GM12878 (cell line): ENCODE data around the gene FOXA2. TPM values are rescaled to one million over a fixed set of nuclear protein-coding genes. Genes with fewer than 3 reads are reported as not detected.

ENCODE experiments used
- ATAC-seq: fragments of 200-7000 bp; cut with Tn5 transposase; 3 replicates; pipeline ENCODE4 v1.9.1; 2020; ENCODE audit warnings: mild to moderate bottlenecking, moderate library complexity
- BruUV-seq: library from RNA; stranded (reverse); fragments of 400-500 nt; replicated peaks from 2 replicates; lab custom pipeline; 2021; lab: Mats Ljungman, UMichigan
- CTCF ChIA-PET: fragments of 300-600 bp; sonication (Branson Sonifier 250); formaldehyde crosslinking; extraction: SDS; loops from one replicate; lab custom pipeline; 2021; ENCODE audit warnings: inconsistent platforms; lab: Yijun Ruan, JAX
- POLR2A ChIA-PET: fragments of 350-600 bp; formaldehyde crosslinking; extraction: SDS; loops from one replicate; lab custom pipeline; 2021; ENCODE audit warnings: inconsistent platforms; lab: Charles Lee
- RAD21 ChIA-PET: fragments of 300-600 bp; sonication (Branson Sonifier 250); formaldehyde crosslinking; loops from one replicate; lab custom pipeline; 2023; ENCODE audit warnings: antibody characterized with exemption; ENCODE audit not compliant: unreplicated experiment; lab: Charles Lee
- SMC1A ChIA-PET: fragments of 300-600 bp; sonication (Branson Sonifier 250); formaldehyde crosslinking; loops from one replicate; lab custom pipeline; 2023; ENCODE audit not compliant: unreplicated experiment, uncharacterized antibody; lab: Charles Lee
- DNase-seq: peaks from one replicate; pipeline ENCODE4 v3.0.0-alpha.2; 2011; ENCODE audit warnings: low read depth, low spot score
- FAIRE-seq: peaks from 3 replicates; lab custom pipeline; 2011; peaks lifted over from hg19 to GRCh38; lab: Jason Lieb, UNC
- H2AFZ ChIP-seq: 2 replicates; pipeline ENCODE4 v1.6.0; 2011; ENCODE audit warnings: low read depth, low read length, control low read depth; ENCODE audit not compliant: control insufficient read depth
- H3K27ac ChIP-seq: 2 replicates; pipeline ENCODE4 v1.5.1; 2011; ENCODE audit warnings: control low read depth; ENCODE audit not compliant: control insufficient read depth, insufficient read depth
- H3K27me3 ChIP-seq, 2 experiments: replicated peaks in 1 of 2; 2 replicates each; pipeline versions ENCODE4 v1.6.0 to v1.6.1; 2011; ENCODE audit warnings: low read length in 1 of 2; ENCODE audit not compliant: control insufficient read depth in 2 of 2, insufficient read depth in 2 of 2
- H3K36me3 ChIP-seq, 2 experiments: 2 replicates each; pipeline ENCODE4 v1.5.1; 2011; ENCODE audit warnings: low read length in 1 of 2; ENCODE audit not compliant: control insufficient read depth in 2 of 2, insufficient read depth in 2 of 2
- H3K4me1 ChIP-seq: 2 replicates; pipeline ENCODE4 v1.6.1; 2011; ENCODE audit warnings: mild to moderate bottlenecking, low read length, moderate library complexity, mixed read lengths; ENCODE audit not compliant: control insufficient read depth, insufficient read depth
- H3K4me2 ChIP-seq: 2 replicates; pipeline ENCODE4 v1.6.0; 2011; ENCODE audit warnings: control low read depth; ENCODE audit not compliant: control insufficient read depth, insufficient read depth
- H3K4me3 ChIP-seq: fragments of 200-600 bp; sonication (generic); 2 replicates; pipeline ENCODE4 v1.5.1; 2016
- H3K79me2 ChIP-seq: 2 replicates; pipeline ENCODE4 v1.6.0; 2011; ENCODE audit warnings: low read length; ENCODE audit not compliant: control insufficient read depth, insufficient read depth
- H3K9ac ChIP-seq: 2 replicates; pipeline ENCODE4 v1.8.0; 2011; ENCODE audit warnings: low read length, control low read depth, mixed read lengths; ENCODE audit not compliant: control insufficient read depth, insufficient read depth
- H3K9me3 ChIP-seq: replicated peaks from 3 replicates; pipeline ENCODE4 v1.5.1; 2011; ENCODE audit warnings: mild to moderate bottlenecking, low read length; ENCODE audit not compliant: control insufficient read depth, insufficient read depth
- H4K20me1 ChIP-seq: 2 replicates; pipeline ENCODE4 v1.6.0; 2011; ENCODE audit not compliant: control insufficient read depth, insufficient read depth
- CBFB ChIP-seq: IDR thresholded peaks from 2 replicates; pipeline ENCODE4 v1.6.1; 2016; ENCODE audit warnings: antibody characterized with exemption, low read depth
- ELK1 ChIP-seq: IDR thresholded peaks from 2 replicates; pipeline ENCODE4 v1.6.1; 2012; ENCODE audit warnings: low read depth, low read length, improper control_type of control experiment
- ETV6 ChIP-seq, 2 experiments: fragments of 450-650 bp in 1 of 2; IDR thresholded peaks in 1 of 2; conservative IDR thresholded peaks in 1 of 2; 2 replicates each; pipeline ENCODE4 v1.6.1; 2014; ENCODE audit warnings: antibody characterized with exemption in 1 of 2, borderline replicate concordance in 1 of 2, low read depth in 1 of 2, mild to moderate bottlenecking in 1 of 2, moderate library complexity in 1 of 2
- GATAD2B ChIP-seq: fragments of 450-650 bp; conservative IDR thresholded peaks from 2 replicates; pipeline ENCODE4 v1.6.1; 2017; ENCODE audit warnings: low read depth, mild to moderate bottlenecking, moderate library complexity
- IRF5 ChIP-seq: fragments of 450-650 bp; IDR thresholded peaks from 2 replicates; pipeline ENCODE4 v1.6.1; 2017; ENCODE audit warnings: borderline replicate concordance
- JUND ChIP-seq: IDR thresholded peaks from 2 replicates; pipeline ENCODE4 v1.6.1; 2012; ENCODE audit warnings: low read depth, mild to moderate bottlenecking, low read length, improper control_type of control experiment, moderate library complexity
- MAX ChIP-seq: IDR thresholded peaks from 2 replicates; pipeline ENCODE4 v1.6.1; 2012; ENCODE audit warnings: low read depth, low read length, improper control_type of control experiment
- PAX5 ChIP-seq: IDR thresholded peaks from 2 replicates; pipeline ENCODE4 v1.6.1; 2011; ENCODE audit warnings: low read depth, low read length, borderline replicate concordance
- POLR2AphosphoS5 ChIP-seq: IDR thresholded peaks from 2 replicates; pipeline ENCODE4 v1.6.1; 2011; ENCODE audit warnings: mild to moderate bottlenecking, low read length, inconsistent platforms
- RAD21 ChIP-seq: IDR thresholded peaks from 2 replicates; pipeline ENCODE4 v1.6.1; 2011; ENCODE audit warnings: mild to moderate bottlenecking, low read depth, low read length, moderate library complexity; ENCODE audit not compliant: insufficient read depth
- STAT3 ChIP-seq: IDR thresholded peaks from 2 replicates; pipeline ENCODE4 v1.6.1; 2011; ENCODE audit warnings: low read depth, low read length, improper control_type of control experiment
- ZBTB40 ChIP-seq: fragments of 450-650 bp; IDR thresholded peaks from 2 replicates; pipeline ENCODE4 v1.6.1; 2016; ENCODE audit warnings: mild to moderate bottlenecking, moderate library complexity, borderline replicate concordance
- WGBS: methylation state at CpG from one replicate; pipeline ENCODE4 v1.1.6; 2016; ENCODE audit warnings: low lambda C conversion rate; ENCODE audit not compliant: insufficient replicate concordance, insufficient coverage; ENCODE audit errors: missing lambda C conversion rate; 5-methylcytosine and 5-hydroxymethylcytosine counted together
- in situ Hi-C: fragments of 300-500 bp; cut with MboI; formaldehyde crosslinking; loops from 9 replicates; pipeline ENCODE4 v1.14.3; 2018; ENCODE audit warnings: mixed read lengths
- intact Hi-C: fragments of 100-400 bp; cut with micrococcal nuclease; formaldehyde crosslinking; loops from one replicate; pipeline ENCODE4 v1.14.2; 2022; ENCODE audit not compliant: unreplicated experiment
- polyA plus RNA-seq, 11 experiments: library from polyadenylated mRNA; depleted of rRNA in 4 of 11; unstranded in 6 of 11; stranded (reverse) in 5 of 11; fragments of >200 nt; fragmentation: Nextera tagmentation in 4 of 11; fragmentation: Illumina TruSeq in 1 of 11; extraction: Ambion mirVana in 4 of 11; extraction: Trizol in 1 of 11; gene quantifications; 1 replicate in 1 of 11; 2 replicates in 10 of 11; pipeline versions ENCODE4 v1.2.1 to v1.2.3, GENCODE V29; 2011 to 2016; ENCODE audit warnings: inconsistent platforms in 2 of 11, missing spikeins in 2 of 11, low read depth in 1 of 11
- total RNA-seq, 4 experiments: library from RNA; depleted of rRNA in 3 of 4; stranded (reverse); fragments of >200 nt in 3 of 4; fragmentation: Illumina TruSeq in 1 of 4; extraction: Trizol in 1 of 4; gene quantifications; 2 replicates each; pipeline versions ENCODE4 v1.2.1 to v1.2.3, GENCODE V29; 2013 to 2021

FOXA2 gene
- total and polyA plus RNA-seq, 10 of the 15 experiments (the other 5 are each of a cell fraction or from before 2014, with no cell fraction given): not detected

GRCh38 chr20:22559711-22560318 is 24.6 kb downstream of the FOXA2 start (continued):
- no peak for TF ChIP-seq ETV6 (conservative IDR thresholded peaks at IDR 0.05 in 1 of 2, IDR thresholded peaks at IDR 0.05 in 1 of 2; ENCODE audit: borderline replicate concordance in 1 of 2, low read depth in 1 of 2)
- TF ChIP-seq MAX: no peak
- TF ChIP-seq ZBTB40: no peak
- no peak for TF ChIP-seq JUND

- no peak overlapping the region for H3K4me2 ChIP-seq
- no peak overlapping the region for H3K4me3 ChIP-seq
- DNase-seq: no peak
- no peak overlapping the region for H3K9ac ChIP-seq
- H3K27me3 ChIP-seq: peaks cover 0 to 7% of the 10 kb centered on the region in 2 experiments; a peak in 3 of 4 replicates
- H3K4me1 ChIP-seq: no peaks in the 10 kb centered on the region
- no TSS peak for BruUV-seq
- no peak for ATAC-seq
- H2AFZ ChIP-seq: no peak overlapping the region
- ChIA-PET RAD21 (no interaction called here), CTCF (no interaction called here), POLR2A (no interaction called here), SMC1A (no interaction called here)
- no peaks in the 10 kb centered on the region for H3K9me3 ChIP-seq
- H3K27ac ChIP-seq: no peak overlapping the region
- H3K79me2 ChIP-seq: no peaks in the 10 kb centered on the region
- intact Hi-C loops (no loop called here), in situ Hi-C loops (no loop called here)
- no peaks in the 10 kb centered on the region for H3K36me3 ChIP-seq
- H4K20me1 ChIP-seq: no peaks in the 10 kb centered on the region
- no peak for FAIRE-seq
- 30% methylated on average over 13 of the region's 13 CpGs for WGBS
- TF ChIP-seq RAD21: no peak
- no peak for TF ChIP-seq ELK1
- no peak for TF ChIP-seq CBFB
- no peak for TF ChIP-seq PAX5
- TF ChIP-seq IRF5: no peak
- no peak for TF ChIP-seq STAT3
- no peak for TF ChIP-seq POLR2AphosphoS5
- no peak for TF ChIP-seq GATAD2B
- TF ChIP-seq, all 136 proteins: peak for 0
These were observed 26.7 kb downstream of the FOXA2 start for GRCh38 chr20:22557403-22558276.
